B cell (primary cell): Measurements from ENCODE around the gene DSCAML1. TPM values are rescaled to one million over a fixed set of nuclear protein-coding genes. Genes with fewer than 3 reads are reported as not detected.

Experiments
- ATAC-seq: fragments of 200-7000 bp; cut with Tn5 transposase; one replicate; pipeline ENCODE4 v1.10.0; 2021; ENCODE audit warnings: low read depth, mild to moderate bottlenecking, moderate number of reproducible peaks, moderate library complexity
- CTCF ChIA-PET: fragments of 350-600 bp; sonication (Branson Sonifier 250); formaldehyde crosslinking; loops from one replicate; lab custom pipeline; 2021; ENCODE audit warnings: antibody characterized with exemption, inconsistent platforms; lab: Charles Lee
- POLR2A ChIA-PET: fragments of 350-600 bp; sonication (Branson Sonifier 250); formaldehyde crosslinking; loops from one replicate; lab custom pipeline; 2021; ENCODE audit warnings: antibody characterized with exemption; lab: Charles Lee
- DNase-seq: peaks from one replicate; pipeline ENCODE4 v3.0.0; 2013
- H2AFZ ChIP-seq: 2 replicates; pipeline ENCODE4 v1.6.1; 2012; ENCODE audit warnings: mild to moderate bottlenecking, low read depth, low read length; ENCODE audit not compliant: insufficient read depth, poor library complexity, severe bottlenecking
- H3K27ac ChIP-seq, 2 donors: 1 replicate in 1 of 2; 2 replicates in 1 of 2; pipeline ENCODE4 v1.5.1; 2012 to 2013; ENCODE audit warnings: low read length in 2 of 2, mild to moderate bottlenecking in 2 of 2, moderate library complexity in 1 of 2
- H3K27me3 ChIP-seq, 4 experiments: fragments of 200-600 bp in 1 of 4; sonication (generic) in 1 of 4; replicated peaks in 1 of 4; 1 replicate in 2 of 4; 2 replicates in 2 of 4; pipeline versions ENCODE4 v1.6.1 to v1.7.0; 2013 to 2016; ENCODE audit warnings: low read length in 3 of 4, mild to moderate bottlenecking in 2 of 4, mixed read lengths in 1 of 4, moderate library complexity in 1 of 4; ENCODE audit not compliant: insufficient read depth in 4 of 4, control insufficient read depth in 3 of 4; ENCODE audit errors: control extremely low read depth in 1 of 4
- H3K36me3 ChIP-seq, 2 experiments: replicated peaks in 1 of 2; 1 replicate in 1 of 2; 2 replicates in 1 of 2; pipeline versions ENCODE4 v1.6.1 to v1.7.1; 2013; ENCODE audit warnings: low read length in 1 of 2; ENCODE audit not compliant: insufficient read depth in 2 of 2, control insufficient read depth in 1 of 2; ENCODE audit errors: control extremely low read depth in 1 of 2, extremely low read depth in 1 of 2
- H3K4me1 ChIP-seq, 2 donors: fragments of 200-600 bp in 1 of 2; sonication (generic) in 1 of 2; 1 replicate in 1 of 2; 2 replicates in 1 of 2; pipeline versions ENCODE4 v1.5.1 to v1.6.1; 2013 to 2017; ENCODE audit warnings: low read length in 2 of 2; ENCODE audit not compliant: control insufficient read depth in 2 of 2, insufficient read depth in 2 of 2
- H3K4me2 ChIP-seq: replicated peaks from 2 replicates; pipeline ENCODE3; 2012; ENCODE audit warnings: mild to moderate bottlenecking, low read depth, low read length; ENCODE audit not compliant: poor library complexity, severe bottlenecking
- H3K4me3 ChIP-seq, 5 experiments: fragments of 200-600 bp in 1 of 5; sonication (generic) in 1 of 5; 1 replicate in 3 of 5; 2 replicates in 2 of 5; pipeline versions ENCODE4 v1.5.1 to v1.7.0; 2011 to 2016; ENCODE audit warnings: low read length in 4 of 5, mild to moderate bottlenecking in 4 of 5, low read depth in 2 of 5, control low read depth in 1 of 5, moderate library complexity in 1 of 5; ENCODE audit not compliant: insufficient read depth in 1 of 5; ENCODE audit errors: control extremely low read depth in 1 of 5, extremely low read depth in 1 of 5
- H3K79me2 ChIP-seq: fragments of 200-600 bp; sonication (generic); one replicate; pipeline ENCODE4 v1.6.0; 2016; ENCODE audit warnings: low read length; ENCODE audit not compliant: control insufficient read depth, insufficient read depth
- H3K9ac ChIP-seq: fragments of 200-600 bp; sonication (generic); 2 replicates; pipeline ENCODE4 v1.6.1; 2017; ENCODE audit warnings: mild to moderate bottlenecking, low read length, moderate library complexity
- H3K9me3 ChIP-seq, 3 donors: one replicate each; pipeline versions ENCODE4 v1.6.1 to v1.7.1; 2013; ENCODE audit warnings: low read length in 2 of 3; ENCODE audit not compliant: control insufficient read depth in 2 of 3, insufficient read depth in 1 of 3; ENCODE audit errors: control extremely low read depth in 1 of 3
- H4K20me1 ChIP-seq: 2 replicates; pipeline ENCODE4 v1.6.0; 2012; ENCODE audit warnings: mild to moderate bottlenecking, low read length; ENCODE audit not compliant: insufficient read depth, control insufficient read depth, poor library complexity, severe bottlenecking
- H3K27ac Mint-ChIP-seq: one replicate; pipeline ENCODE4 v1.8.0; 2021; ENCODE audit warnings: mixed read lengths
- H3K27me3 Mint-ChIP-seq: one replicate; pipeline ENCODE4 v1.8.0; 2021; ENCODE audit warnings: mixed read lengths
- H3K4me1 Mint-ChIP-seq: one replicate; pipeline ENCODE4 v1.8.0; 2021; ENCODE audit warnings: mixed read lengths
- H3K4me3 Mint-ChIP-seq: one replicate; pipeline ENCODE4 v1.8.0; 2021; ENCODE audit warnings: mixed read lengths
- H3K9me3 Mint-ChIP-seq: one replicate; pipeline ENCODE4 v1.8.0; 2022; ENCODE audit warnings: mixed read lengths; ENCODE audit not compliant: insufficient read depth
- CTCF ChIP-seq: fragments of 200-600 bp; IDR thresholded peaks from one replicate; pipeline ENCODE4 v1.8.0; 2022; ENCODE audit warnings: antibody characterized with exemption, mild to moderate bottlenecking
- EZH2 ChIP-seq: IDR thresholded peaks from 2 replicates; pipeline ENCODE4 v1.6.1; 2012; ENCODE audit warnings: borderline replicate concordance, low read depth, mild to moderate bottlenecking, moderate library complexity, low read length; ENCODE audit not compliant: insufficient read depth, poor library complexity, severe bottlenecking
- WGBS: methylation state at CpG from one replicate; pipeline ENCODE4 v1.1.5; 2013; ENCODE audit warnings: missing lambda C conversion rate; ENCODE audit not compliant: insufficient coverage; 5-methylcytosine and 5-hydroxymethylcytosine counted together
- intact Hi-C: fragments of 100-400 bp; cut with micrococcal nuclease; formaldehyde crosslinking; loops from one replicate; pipeline ENCODE4 v1.10.0; 2022
- polyA plus RNA-seq: library from polyadenylated mRNA; depleted of rRNA; stranded (reverse); fragments of >200 nt; gene quantifications from 2 replicates; pipeline ENCODE4 v1.2.3, GENCODE V29; 2012
- total RNA-seq, 2 donors: library from RNA; stranded (reverse); fragments of 120-200 nt in 1 of 2; gene quantifications; 1 replicate in 1 of 2; 2 replicates in 1 of 2; pipeline versions ENCODE4 v1.2.3 to v1.2.4, GENCODE V29; 2013 to 2022

The DSCAML1 gene
- total and polyA plus RNA-seq, 2 donors (not counting 1 experiment from before 2014, with no cell fraction given): 1.2 to 6.2 TPM

GRCh38 chr11:117420598-117420997, 376.4 kb downstream of the DSCAML1 start:
- no peak for TF ChIP-seq CTCF
- no peak for TF ChIP-seq EZH2
- Histone ChIP-seq H2AFZ (no peak overlapping the region), H3K9ac (no peak overlapping the region), H3K9me3 (peaks cover 0 to 2% (median 0%) of the 10 kb centered on the region in 3 donors), H3K4me3 (no peak overlapping the region), H3K4me2 (no peak overlapping the region), H4K20me1 (no peaks in the 10 kb centered on the region), H3K27me3 (no peaks in the 10 kb centered on the region), H3K27ac (no peak overlapping the region), H3K36me3 (no peaks in the 10 kb centered on the region), H3K79me2 (no peaks in the 10 kb centered on the region), H3K4me1 (no peaks in the 10 kb centered on the region)
- Mint-ChIP-seq H3K4me1 (no peaks in the 10 kb centered on the region), H3K27me3 (peaks cover 12% of the 10 kb centered on the region), H3K27ac (no peak overlapping the region), H3K9me3 (no peaks in the 10 kb centered on the region), H3K4me3 (no peak overlapping the region)
- intact Hi-C loops: no loop called here
- CTCF ChIA-PET: interaction anchor here (0.9 kb wide), 1 partner anchor 8 kb away, joined by 3 read pairs; no protein-coding TSS in a partner anchor
- POLR2A ChIA-PET: no interaction called here
- ATAC-seq: no peak
- WGBS: no CpG with 5 or more reads among the region's 6 CpGs
- DNase-seq: no peak

GRCh38 chr11:117420143-117420485, 376.9 kb downstream of the DSCAML1 start:
- peaks cover 12% of the 10 kb centered on the region for H3K27me3 Mint-ChIP-seq
- Histone ChIP-seq H4K20me1 (no peaks in the 10 kb centered on the region), H3K79me2 (no peaks in the 10 kb centered on the region), H2AFZ (no peak overlapping the region), H3K9ac (no peak overlapping the region), H3K9me3 (peaks cover 0 to 2% (median 0%) of the 10 kb centered on the region in 3 donors), H3K4me1 (no peaks in the 10 kb centered on the region), H3K27ac (no peak overlapping the region), H3K36me3 (no peaks in the 10 kb centered on the region), H3K4me3 (no peak overlapping the region), H3K4me2 (no peak overlapping the region), H3K27me3 (no peaks in the 10 kb centered on the region)
- ATAC-seq (no peak), DNase-seq (no peak)
- intact Hi-C loops: no loop called here
- WGBS: 96% methylated on average over 12 of the region's 12 CpGs
- H3K27ac Mint-ChIP-seq: no peak overlapping the region
- H3K4me1 Mint-ChIP-seq: no peaks in the 10 kb centered on the region
- ChIA-PET POLR2A (no interaction called here), CTCF (interaction anchor here (0.9 kb wide), 1 partner anchor 9 kb away, joined by 3 read pairs; no protein-coding TSS in a partner anchor)
- TF ChIP-seq CTCF (no peak), EZH2 (no peak)
- H3K4me3 Mint-ChIP-seq: no peak overlapping the region
- no peaks in the 10 kb centered on the region for H3K9me3 Mint-ChIP-seq
